ENCODE data around the gene PLSCR4. TPM values are rescaled to one million over a fixed set of nuclear protein-coding genes. Genes with fewer than 3 reads are reported as not detected.
"Not testable (repeated sequence)": the region's sequence is repeated elsewhere in the genome, so short reads cannot be mapped to it uniquely, and the experiment has no call there.

PLSCR4 gene
- total RNA-seq, 1 donor from 2014 or later: 10.4 TPM

GRCh38 chr3:146241523-146242240 is 9.2 kb downstream of the PLSCR4 start:
- no peak for DNase-seq (ENCODE audit: low spot score in 2 of 2, unreplicated experiment in 2 of 2)
- H3K4me1 Mint-ChIP-seq: no peaks in the 10 kb centered on the region
- H3K9me3 Mint-ChIP-seq: peaks cover 20% of the 10 kb centered on the region
- H3K4me3 Mint-ChIP-seq: no peak overlapping the region
- no peak overlapping the region for H3K27ac Mint-ChIP-seq
- H3K27me3 Mint-ChIP-seq (ENCODE audit: low read depth): no peaks in the 10 kb centered on the region
- peaks cover 15% of the 10 kb centered on the region for H3K36me3 Mint-ChIP-seq
- TF ChIP-seq CTCF (IDR thresholded peaks at IDR 0.05; ENCODE audit: unreplicated experiment): no peak

GRCh38 chr3:146233487-146233886 is 17.4 kb downstream of the PLSCR4 start:
- Mint-ChIP-seq H3K27ac (no peak overlapping the region), H3K4me1 (no peaks in the 10 kb centered on the region), H3K27me3 (ENCODE audit: low read depth) (no peaks in the 10 kb centered on the region), H3K4me3 (no peak overlapping the region), H3K36me3 (peaks cover 28% of the 10 kb centered on the region), H3K9me3 (peaks cover 35% of the 10 kb centered on the region)
- no peak for DNase-seq (ENCODE audit: low spot score in 2 of 2, unreplicated experiment in 2 of 2)
- TF ChIP-seq CTCF (IDR thresholded peaks at IDR 0.05; ENCODE audit: unreplicated experiment): no peak

- no peak overlapping the region for H3K4me3 Mint-ChIP-seq
- no peaks in the 10 kb centered on the region for H3K27me3 Mint-ChIP-seq (ENCODE audit: low read depth)
- DNase-seq (ENCODE audit: low spot score in 2 of 2, unreplicated experiment in 2 of 2): no peak
- no peaks in the 10 kb centered on the region for H3K36me3 Mint-ChIP-seq
- peaks cover 7% of the 10 kb centered on the region for H3K9me3 Mint-ChIP-seq
- H3K4me1 Mint-ChIP-seq: no peaks in the 10 kb centered on the region
- no peak overlapping the region for H3K27ac Mint-ChIP-seq
- no peak for TF ChIP-seq CTCF (IDR thresholded peaks at IDR 0.05; ENCODE audit: unreplicated experiment)
Measured at GRCh38 chr3:146227486-146227885, 23.4 kb downstream of the PLSCR4 start.

GRCh38 chr3:146226881-146227280 is 24.0 kb downstream of the PLSCR4 start:
- no peak for TF ChIP-seq CTCF (IDR thresholded peaks at IDR 0.05; ENCODE audit: unreplicated experiment)
- Mint-ChIP-seq H3K27me3 (ENCODE audit: low read depth) (no peaks in the 10 kb centered on the region), H3K4me3 (no peak overlapping the region), H3K9me3 (peaks cover 7% of the 10 kb centered on the region), H3K27ac (no peak overlapping the region), H3K4me1 (no peaks in the 10 kb centered on the region), H3K36me3 (no peaks in the 10 kb centered on the region)
- DNase-seq (ENCODE audit: low spot score in 2 of 2, unreplicated experiment in 2 of 2): no peak

GRCh38 chr3:146225458-146225857 is 25.4 kb downstream of the PLSCR4 start:
- not testable (repeated sequence) for H3K36me3 Mint-ChIP-seq; H3K4me1 Mint-ChIP-seq; DNase-seq (ENCODE audit: low spot score in 2 of 2, unreplicated experiment in 2 of 2); H3K27ac Mint-ChIP-seq; H3K27me3 Mint-ChIP-seq (ENCODE audit: low read depth); H3K4me3 Mint-ChIP-seq; H3K9me3 Mint-ChIP-seq

- Mint-ChIP-seq H3K27ac (no peak overlapping the region), H3K4me3 (no peak overlapping the region), H3K4me1 (peaks cover 8% of the 10 kb centered on the region), H3K9me3 (peaks cover 7% of the 10 kb centered on the region), H3K27me3 (ENCODE audit: low read depth) (no peaks in the 10 kb centered on the region), H3K36me3 (no peaks in the 10 kb centered on the region)
- DNase-seq (ENCODE audit: low spot score in 2 of 2, unreplicated experiment in 2 of 2): no peak
- no peak for TF ChIP-seq CTCF (IDR thresholded peaks at IDR 0.05; ENCODE audit: unreplicated experiment)
Measured at GRCh38 chr3:146223401-146224373, 27.2 kb downstream of the PLSCR4 start.
